ENCODE measurements around the gene SKI. TPM values are rescaled to one million over a fixed set of nuclear protein-coding genes. Genes with fewer than 3 reads are reported as not detected.

Gene SKI
- total and polyA plus RNA-seq, 8 donors: 55.8 to 89.0 (median 73.9) TPM

GRCh38 chr1:2230781-2231531 lies 2.8 kb downstream of the SKI start:
- ATAC-seq: peak; percentile 0
- Histone ChIP-seq H3K4me3 (peak overlapping the region; percentile 69 to 93), H3K4me1 (peaks cover 47 to 75% of the 10 kb centered on the region in 2 donors), H3K36me3 (no peaks in the 10 kb centered on the region), H3K9me3 (no peaks in the 10 kb centered on the region), H3K27ac (peak overlapping the region; percentile 89 to 93), H3K27me3 (peaks cover 0 to 9% of the 10 kb centered on the region in 2 donors)
- no peak for TF ChIP-seq CTCF (IDR thresholded peaks at IDR 0.05)
- peak in 1 of 4 donors; percentile 84 for DNase-seq
- intact Hi-C loops (cut with DNase I): loop anchor here in 1 of 2 donors (10.0 kb wide), 1 partner anchor 84 kb away; no protein-coding TSS in a partner anchor

- no peak for TF ChIP-seq CTCF (IDR thresholded peaks at IDR 0.05)
- Histone ChIP-seq H3K4me3 (peak overlapping the region; percentile 69 to 93), H3K27me3 (peaks cover 0 to 2% of the 10 kb centered on the region in 2 donors), H3K27ac (peak overlapping the region; percentile 89 to 93), H3K4me1 (peaks cover 50 to 76% of the 10 kb centered on the region in 2 donors), H3K36me3 (no peaks in the 10 kb centered on the region), H3K9me3 (no peaks in the 10 kb centered on the region)
- peak; percentile 61 for ATAC-seq
- DNase-seq: peak; percentile 76 to 94 (median 91)
- intact Hi-C loops (cut with DNase I): loop anchor here in 1 of 2 donors (10.0 kb wide), 1 partner anchor 83 kb away; no protein-coding TSS in a partner anchor
Observed at GRCh38 chr1:2231532-2232254, 3.6 kb downstream of the SKI start.

GRCh38 chr1:2232255-2232915 lies 4.3 kb downstream of the SKI start:
- intact Hi-C loops (cut with DNase I): loop anchor here in 1 of 2 donors (10.0 kb wide), 1 partner anchor 82 kb away; no protein-coding TSS in a partner anchor
- Histone ChIP-seq H3K9me3 (no peaks in the 10 kb centered on the region), H3K27me3 (no peaks in the 10 kb centered on the region), H3K36me3 (no peaks in the 10 kb centered on the region), H3K4me1 (peaks cover 56 to 80% of the 10 kb centered on the region in 2 donors), H3K27ac (peak overlapping the region; percentile 89 to 93), H3K4me3 (peak overlapping the region; percentile 69 to 93)
- no peak for ATAC-seq
- peak in 1 of 4 donors; percentile 81 for DNase-seq
- no peak for TF ChIP-seq CTCF (IDR thresholded peaks at IDR 0.05)

GRCh38 chr1:2232916-2233438 lies 4.9 kb downstream of the SKI start:
- intact Hi-C loops (cut with DNase I): loop anchor here in 1 of 2 donors (10.0 kb wide), 1 partner anchor 82 kb away; no protein-coding TSS in a partner anchor
- H3K9me3 ChIP-seq: no peaks in the 10 kb centered on the region
- peak overlapping the region; percentile 69 to 93 for H3K4me3 ChIP-seq
- no peak for TF ChIP-seq CTCF (IDR thresholded peaks at IDR 0.05)
- DNase-seq (peak in 1 of 4 donors; percentile 81), ATAC-seq (no peak)
- peaks cover 62 to 86% of the 10 kb centered on the region in 2 donors for H3K4me1 ChIP-seq
- no peaks in the 10 kb centered on the region for H3K27me3 ChIP-seq
- peak overlapping the region; percentile 89 to 93 for H3K27ac ChIP-seq
- H3K36me3 ChIP-seq: no peaks in the 10 kb centered on the region
